ENCODE results near the gene CHGA.

DNA sequence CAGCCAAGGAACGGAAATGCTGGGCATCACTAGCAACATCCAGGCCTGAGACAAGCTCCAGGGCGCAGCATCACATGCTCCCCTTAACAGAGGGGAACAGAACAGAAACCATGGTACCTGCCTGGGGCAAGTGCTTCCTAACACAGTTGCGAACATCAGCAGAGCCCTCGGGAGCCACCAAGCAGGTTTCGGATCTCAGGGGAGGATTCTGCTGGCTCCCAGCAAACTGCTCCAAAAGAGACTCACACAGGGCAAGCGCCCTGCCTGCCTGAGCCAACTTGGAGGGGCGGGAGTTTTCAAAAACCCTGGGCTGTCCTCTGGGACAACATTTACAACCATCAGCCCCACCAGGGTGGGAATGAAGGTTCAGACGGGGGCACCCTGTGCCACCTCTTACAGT is 19.6 kb downstream of the CHGA start:
- TF ChIP-seq POLR2A (IDR thresholded peaks at IDR 0.05; ENCODE audit: low read length) (no peak), HOXA7 (CRISPR knock-in tag; IDR thresholded peaks at IDR 0.05) (no peak), POLR2AphosphoS2 (conservative IDR thresholded peaks at IDR 0.05; ENCODE audit: low read length) (no peak), CEBPB (IDR thresholded peaks at IDR 0.05) (no peak), CHD4 (IDR thresholded peaks at IDR 0.05; ENCODE audit: borderline replicate concordance) (no peak), MAFK (IDR thresholded peaks at IDR 0.05; ENCODE audit: partially characterized antibody) (no peak), NR3C1 (IDR thresholded peaks at IDR 0.05) (no peak), HEYL (CRISPR knock-in tag; IDR thresholded peaks at IDR 0.05) (no peak), RNF2 (IDR thresholded peaks at IDR 0.05; ENCODE audit: borderline replicate concordance, low read depth) (no peak)
- TF ChIP-seq, protein P1, sequence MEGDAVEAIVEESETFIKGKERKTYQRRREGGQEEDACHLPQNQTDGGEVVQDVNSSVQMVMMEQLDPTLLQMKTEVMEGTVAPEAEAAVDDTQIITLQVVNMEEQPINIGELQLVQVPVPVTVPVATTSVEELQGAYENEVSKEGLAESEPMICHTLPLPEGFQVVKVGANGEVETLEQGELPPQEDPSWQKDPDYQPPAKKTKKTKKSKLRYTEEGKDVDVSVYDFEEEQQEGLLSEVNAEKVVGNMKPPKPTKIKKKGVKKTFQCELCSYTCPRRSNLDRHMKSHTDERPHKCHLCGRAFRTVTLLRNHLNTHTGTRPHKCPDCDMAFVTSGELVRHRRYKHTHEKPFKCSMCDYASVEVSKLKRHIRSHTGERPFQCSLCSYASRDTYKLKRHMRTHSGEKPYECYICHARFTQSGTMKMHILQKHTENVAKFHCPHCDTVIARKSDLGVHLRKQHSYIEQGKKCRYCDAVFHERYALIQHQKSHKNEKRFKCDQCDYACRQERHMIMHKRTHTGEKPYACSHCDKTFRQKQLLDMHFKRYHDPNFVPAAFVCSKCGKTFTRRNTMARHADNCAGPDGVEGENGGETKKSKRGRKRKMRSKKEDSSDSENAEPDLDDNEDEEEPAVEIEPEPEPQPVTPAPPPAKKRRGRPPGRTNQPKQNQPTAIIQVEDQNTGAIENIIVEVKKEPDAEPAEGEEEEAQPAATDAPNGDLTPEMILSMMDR (IDR thresholded peaks at IDR 0.05): no peak
- TF ChIP-seq, protein P2, sequence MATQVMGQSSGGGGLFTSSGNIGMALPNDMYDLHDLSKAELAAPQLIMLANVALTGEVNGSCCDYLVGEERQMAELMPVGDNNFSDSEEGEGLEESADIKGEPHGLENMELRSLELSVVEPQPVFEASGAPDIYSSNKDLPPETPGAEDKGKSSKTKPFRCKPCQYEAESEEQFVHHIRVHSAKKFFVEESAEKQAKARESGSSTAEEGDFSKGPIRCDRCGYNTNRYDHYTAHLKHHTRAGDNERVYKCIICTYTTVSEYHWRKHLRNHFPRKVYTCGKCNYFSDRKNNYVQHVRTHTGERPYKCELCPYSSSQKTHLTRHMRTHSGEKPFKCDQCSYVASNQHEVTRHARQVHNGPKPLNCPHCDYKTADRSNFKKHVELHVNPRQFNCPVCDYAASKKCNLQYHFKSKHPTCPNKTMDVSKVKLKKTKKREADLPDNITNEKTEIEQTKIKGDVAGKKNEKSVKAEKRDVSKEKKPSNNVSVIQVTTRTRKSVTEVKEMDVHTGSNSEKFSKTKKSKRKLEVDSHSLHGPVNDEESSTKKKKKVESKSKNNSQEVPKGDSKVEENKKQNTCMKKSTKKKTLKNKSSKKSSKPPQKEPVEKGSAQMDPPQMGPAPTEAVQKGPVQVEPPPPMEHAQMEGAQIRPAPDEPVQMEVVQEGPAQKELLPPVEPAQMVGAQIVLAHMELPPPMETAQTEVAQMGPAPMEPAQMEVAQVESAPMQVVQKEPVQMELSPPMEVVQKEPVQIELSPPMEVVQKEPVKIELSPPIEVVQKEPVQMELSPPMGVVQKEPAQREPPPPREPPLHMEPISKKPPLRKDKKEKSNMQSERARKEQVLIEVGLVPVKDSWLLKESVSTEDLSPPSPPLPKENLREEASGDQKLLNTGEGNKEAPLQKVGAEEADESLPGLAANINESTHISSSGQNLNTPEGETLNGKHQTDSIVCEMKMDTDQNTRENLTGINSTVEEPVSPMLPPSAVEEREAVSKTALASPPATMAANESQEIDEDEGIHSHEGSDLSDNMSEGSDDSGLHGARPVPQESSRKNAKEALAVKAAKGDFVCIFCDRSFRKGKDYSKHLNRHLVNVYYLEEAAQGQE (IDR thresholded peaks at IDR 0.05): no peak
